HT1080 (cell line): ENCODE data around the gene LRP1B. TPM values are rescaled to one million over a fixed set of nuclear protein-coding genes. Genes with fewer than 3 reads are reported as not detected.
"Not testable (repeated sequence)": the region's sequence is repeated elsewhere in the genome, so short reads cannot be mapped to it uniquely, and the experiment has no call there.

ENCODE experiments used
- DNase-seq: peaks from one replicate; pipeline ENCODE4 v3.0.0-alpha.2; 2015; ENCODE audit warnings: low read depth
- total RNA-seq: library from RNA; depleted of rRNA; stranded (reverse); fragments of >200 nt; shearing (Covaris generic); gene quantifications from 2 replicates; pipeline ENCODE4 v1.2.3, GENCODE V29; 2014

The LRP1B gene
- total RNA-seq, 1 experiment from 2014 or later, result 0.05 TPM

DNA sequence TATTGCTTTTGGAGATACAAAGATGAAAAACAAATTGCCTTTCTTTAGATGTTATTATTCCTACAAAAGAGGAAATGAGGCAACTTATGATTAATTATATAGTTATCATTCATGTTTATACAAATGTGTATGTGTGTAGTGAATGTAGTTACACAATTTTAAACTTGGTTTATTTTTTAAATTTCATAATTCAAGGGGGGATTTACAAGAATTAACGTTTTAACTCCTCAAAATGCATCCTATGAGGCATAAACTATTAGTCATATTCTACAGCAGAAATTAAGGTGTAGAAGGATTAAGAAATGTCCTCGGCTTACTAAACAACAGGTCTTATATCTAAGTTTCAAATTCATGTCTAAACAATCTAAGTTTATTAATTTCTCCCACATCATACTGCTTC, 1545.8 kb downstream of the LRP1B start:
- no peak for DNase-seq

DNA sequence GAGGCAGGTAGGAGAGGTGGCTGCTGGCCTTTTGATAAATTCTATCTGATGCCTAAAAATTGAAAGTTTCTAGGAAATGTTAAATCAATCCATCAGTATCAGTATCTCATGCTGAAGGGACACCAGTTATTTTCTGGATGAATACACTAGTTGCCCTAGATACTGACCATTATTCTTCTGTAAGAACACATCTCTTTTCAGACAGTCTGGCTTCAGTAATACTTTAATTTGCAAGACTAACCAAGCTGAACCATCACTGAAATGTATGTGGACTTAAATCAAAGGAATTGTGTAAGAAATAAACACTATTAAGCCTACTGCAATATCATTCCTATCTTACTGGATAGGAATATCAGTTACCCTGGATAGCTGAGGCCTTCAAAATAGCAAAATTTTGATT, 1546.3 kb downstream of the LRP1B start:
- DNase-seq, result no peak

DNA sequence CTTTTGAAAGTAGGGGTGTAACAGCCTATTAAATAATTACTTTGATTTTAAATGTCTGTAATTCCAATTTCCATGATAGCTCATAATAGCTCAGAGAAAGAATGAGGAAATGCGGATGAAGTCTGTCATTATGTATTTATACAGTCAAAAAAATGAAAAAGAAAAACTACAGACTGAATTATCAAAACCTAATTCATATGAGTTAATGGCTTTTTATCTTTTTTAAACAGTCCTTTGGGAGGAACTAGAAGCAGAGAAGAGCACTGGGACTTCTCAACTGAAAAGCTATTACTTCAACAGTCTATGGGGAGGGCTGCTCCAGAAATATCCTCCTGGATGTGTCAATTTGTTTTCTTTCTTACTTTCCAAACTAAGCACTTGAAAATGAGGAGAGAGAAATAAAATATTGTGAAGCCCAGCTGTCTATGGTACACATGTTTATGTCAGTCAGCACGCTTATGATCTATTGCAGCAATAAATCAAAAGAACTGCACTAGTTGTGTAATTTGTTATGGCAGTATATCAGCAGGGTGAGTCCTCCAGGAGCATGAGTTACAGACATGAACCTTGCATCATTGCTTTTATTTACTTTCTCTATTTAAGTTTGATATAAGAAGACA, 1550.2 kb downstream of the LRP1B start:
- no peak for DNase-seq

DNA sequence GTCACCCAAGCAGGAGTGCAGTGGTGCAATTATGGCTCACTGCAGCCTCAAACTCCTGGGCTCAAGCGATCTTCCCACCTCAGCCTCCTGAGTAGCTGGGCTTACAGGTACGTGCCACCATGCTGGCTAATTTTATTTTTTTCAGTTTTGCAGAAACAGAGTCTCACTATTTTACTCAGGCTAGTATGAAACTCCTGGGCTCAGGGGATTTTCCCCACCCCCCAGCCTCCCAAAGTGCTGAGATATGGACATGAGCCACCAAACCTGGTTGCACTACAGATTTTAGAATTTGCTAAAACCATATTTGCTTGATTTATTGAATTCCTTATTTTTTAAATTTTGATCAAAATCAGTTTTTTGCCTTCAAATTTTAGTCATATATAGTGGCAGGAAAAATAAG, 1553.4 kb downstream of the LRP1B start:
- DNase-seq, result no peak

DNA sequence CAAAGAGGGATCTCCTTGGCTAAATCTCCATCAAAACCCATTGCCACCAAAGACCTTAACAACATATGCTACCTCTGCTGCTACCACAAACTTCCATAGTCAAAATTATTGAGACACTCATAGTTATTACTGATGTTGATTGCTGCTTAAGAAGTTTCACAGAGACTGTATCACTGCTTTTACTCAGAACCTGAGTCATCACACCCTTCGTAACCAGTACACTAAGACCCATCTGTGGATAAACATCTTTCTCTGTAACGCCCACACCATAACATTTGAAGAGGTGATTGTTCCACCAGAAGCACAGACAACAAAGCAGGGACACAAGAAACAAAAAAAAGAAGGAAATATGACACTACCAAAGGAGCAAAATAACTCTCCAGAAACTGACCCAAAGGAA, 1563.1 kb downstream of the LRP1B start:
- peak; percentile 8 for DNase-seq

DNA sequence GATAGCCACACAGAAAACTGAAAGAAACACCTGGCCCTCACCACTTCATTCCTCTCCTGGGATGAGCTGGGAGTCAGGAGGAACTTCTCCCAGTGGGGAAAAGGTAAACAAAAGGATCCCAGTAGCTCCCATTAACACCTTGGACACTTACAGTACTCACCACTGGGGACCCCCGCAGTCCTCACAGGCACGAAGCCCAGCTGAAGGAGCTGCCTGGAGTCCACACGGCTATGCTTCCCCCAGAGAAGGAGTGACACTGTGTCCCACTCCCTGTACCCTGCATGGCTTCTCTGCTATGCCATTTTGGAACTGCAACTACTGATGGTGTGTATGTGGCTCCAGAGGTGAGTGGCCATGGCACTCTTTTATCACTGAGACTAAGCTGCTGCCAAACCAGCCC, 1565.1 kb downstream of the LRP1B start:
- no peak for DNase-seq

DNA sequence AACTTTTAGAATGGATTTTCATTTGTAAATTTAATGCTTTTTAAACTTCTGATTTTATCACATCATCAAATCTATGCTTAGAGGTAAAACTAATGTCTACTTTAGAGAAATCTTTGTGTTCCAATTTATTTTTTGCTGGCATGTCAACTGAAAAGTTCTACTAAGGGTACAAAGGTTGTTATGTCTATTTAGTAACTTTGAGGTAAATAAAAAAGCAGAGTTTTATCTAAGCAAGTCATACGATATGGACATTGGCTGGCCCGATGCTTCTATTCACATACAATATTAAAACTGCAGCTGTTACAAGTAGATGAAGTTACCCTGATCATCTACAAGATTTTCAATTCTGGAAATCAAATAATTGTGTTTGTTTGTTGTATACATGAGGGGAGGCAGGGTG, 1575.1 kb downstream of the LRP1B start:
- no peak for DNase-seq

DNA sequence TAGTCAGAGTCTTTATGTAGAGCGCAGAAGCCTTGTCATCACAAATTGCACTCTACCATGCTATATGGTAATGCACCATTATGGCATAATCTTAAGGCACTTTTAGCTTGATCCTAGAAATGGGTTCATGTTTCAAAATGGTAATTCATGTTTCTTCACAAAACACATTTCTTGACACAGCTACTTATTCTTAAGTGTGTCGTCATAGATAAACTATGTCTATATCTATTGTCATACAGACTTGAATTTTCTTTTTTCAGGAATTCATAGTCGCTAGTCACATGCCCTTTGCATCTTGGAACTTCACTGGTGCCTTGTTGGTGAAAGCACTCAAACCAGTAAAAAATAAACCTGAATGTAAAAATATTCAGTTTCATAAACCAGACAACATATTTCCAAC, 1578.2 kb downstream of the LRP1B start:
- DNase-seq, result no peak

DNA sequence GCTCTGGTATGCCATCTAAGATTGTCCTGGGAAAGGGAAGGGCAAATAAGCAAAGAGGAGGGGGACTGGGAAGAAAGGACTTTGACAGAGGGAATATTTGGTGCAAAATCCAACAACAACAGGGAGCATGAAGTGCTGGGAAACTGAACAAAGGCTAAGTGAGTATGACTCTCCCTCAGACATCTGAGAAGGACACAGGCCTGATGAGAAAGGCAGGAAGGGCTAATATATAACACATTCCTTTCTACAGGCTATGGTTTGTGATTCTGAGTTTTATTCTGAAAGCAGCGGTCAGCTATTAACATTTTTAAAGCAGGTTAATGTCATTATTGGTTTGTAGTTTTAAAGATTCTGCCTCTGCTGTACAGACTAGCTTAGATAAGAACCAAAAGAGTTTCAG, 1579.5 kb downstream of the LRP1B start:
- DNase-seq, result no peak

DNA sequence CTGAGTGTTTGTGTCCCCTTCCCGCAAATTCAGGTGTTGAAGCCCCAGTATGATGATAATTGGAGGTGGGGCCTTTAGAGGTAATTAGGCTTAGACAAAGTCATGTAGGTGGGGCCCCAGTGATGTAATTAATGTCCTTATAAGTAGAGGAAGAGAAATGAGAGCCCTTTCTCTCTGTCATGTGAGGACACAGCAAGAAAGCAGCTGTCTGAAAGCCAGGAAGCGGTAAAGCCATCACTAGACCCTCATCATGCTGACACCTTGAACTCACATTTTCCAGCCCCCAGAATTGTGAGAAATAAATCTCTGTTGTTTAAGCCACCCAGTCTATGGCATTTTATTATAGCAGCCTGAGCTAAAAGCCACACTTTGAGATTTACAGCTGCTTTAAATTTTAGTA, 1580.0 kb downstream of the LRP1B start:
- DNase-seq, result no peak

DNA sequence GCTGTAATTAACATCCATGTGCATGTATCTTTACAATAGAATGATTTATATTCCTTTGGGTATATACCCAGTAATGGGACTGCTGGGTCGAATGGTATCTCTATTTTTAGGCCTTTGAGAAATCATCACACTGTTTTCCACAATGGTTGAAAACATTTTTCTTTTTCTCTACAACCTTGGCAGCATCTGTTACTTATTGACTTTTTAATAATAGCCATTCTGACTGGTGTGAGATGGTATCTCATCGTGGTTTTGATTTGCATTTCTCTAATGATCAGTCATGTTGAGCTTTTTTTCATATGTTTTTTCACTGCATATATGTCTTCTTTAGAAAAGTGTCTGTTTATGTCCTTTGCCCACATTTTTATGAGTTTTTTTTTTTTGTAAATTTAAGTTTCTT, 1586.0 kb downstream of the LRP1B start:
- not testable (repeated sequence) for DNase-seq

DNA sequence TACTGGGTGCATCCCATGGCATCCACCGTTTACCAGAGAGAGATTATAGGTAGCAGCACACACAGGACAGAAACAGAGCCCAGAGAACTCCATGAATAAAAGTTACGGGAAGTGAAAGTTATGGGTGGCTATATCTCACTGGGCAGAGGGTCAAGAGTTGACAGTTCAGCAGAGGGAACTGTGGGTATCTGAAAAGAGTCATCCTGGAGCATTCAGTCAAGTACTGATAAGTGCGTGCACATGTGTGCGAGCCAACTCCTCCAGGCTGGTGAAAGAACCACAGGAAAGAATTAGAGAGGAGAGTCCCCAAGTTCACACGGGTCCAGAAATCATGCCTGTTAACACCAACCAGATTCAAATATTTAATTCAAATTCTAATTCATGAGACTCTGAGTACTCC, 1588.2 kb downstream of the LRP1B start:
- no peak for DNase-seq

DNA sequence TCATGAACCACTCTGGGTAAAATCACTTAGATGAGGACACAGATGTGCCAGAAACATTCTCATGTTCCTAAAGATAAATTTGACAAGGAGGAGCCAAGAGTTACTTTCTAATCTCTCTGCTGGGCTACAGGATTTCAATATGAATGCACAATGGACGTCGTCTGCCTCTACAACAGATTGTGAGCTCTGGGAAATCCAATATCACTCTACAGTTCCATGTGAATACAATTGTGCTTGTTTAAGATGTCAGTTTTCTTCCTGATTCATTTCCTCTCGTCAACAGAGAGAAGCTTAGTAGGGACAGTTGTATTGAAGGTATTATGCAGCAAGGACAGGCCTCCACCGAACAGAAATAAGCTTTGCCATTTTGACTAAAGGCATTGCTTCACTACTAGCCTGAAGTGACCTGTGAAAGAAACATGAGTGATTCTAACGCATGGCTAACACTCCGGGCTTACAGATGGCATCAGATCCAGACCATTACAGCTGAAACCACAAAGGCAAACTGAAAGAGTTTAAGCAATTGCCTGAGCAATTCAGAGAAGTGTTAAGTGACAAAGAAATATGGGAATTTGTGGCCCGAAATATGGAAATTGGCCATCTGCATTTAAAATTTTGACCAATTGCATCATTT, 1591.5 kb downstream of the LRP1B start:
- DNase-seq, result peak; percentile 3

DNA sequence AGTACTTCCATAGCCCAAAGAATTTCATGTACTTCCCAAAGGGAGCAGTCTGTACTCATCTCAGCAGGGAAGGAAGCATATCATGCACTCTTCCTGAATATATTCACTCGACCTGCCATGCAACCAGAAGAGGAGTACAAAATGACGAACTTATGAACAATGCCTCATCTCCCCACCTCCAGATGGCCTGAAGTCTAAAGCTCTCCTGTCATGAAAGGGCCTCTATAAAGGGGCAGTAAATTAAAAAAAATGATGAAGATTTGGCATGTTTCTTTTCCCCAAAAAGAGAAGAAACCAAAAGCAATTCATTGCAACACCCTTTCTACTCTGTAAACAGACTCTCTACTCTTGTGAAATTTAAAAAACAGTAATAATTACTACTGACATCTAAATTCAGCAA, 1601.1 kb downstream of the LRP1B start:
- peak; percentile 34 for DNase-seq

DNA sequence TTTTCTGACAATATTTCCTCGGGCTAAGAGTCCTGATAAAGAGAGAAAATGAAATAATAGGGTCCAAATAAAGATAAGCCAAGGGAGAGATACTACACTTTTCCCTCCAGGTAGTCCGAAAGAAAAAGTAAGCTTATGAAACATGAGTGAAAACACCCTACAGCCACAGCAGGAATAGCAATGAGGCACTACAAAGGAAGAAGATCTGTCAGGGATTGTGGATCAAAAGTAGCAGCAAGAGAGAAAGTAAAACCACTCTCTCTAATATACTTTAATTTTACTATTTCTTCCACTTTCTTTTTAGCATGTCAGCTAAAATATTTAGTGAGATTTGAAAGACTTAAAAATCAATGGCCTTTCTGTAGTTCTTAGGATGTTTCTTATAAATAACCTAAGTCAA, 1601.8 kb downstream of the LRP1B start:
- DNase-seq, result peak; percentile 18

DNA sequence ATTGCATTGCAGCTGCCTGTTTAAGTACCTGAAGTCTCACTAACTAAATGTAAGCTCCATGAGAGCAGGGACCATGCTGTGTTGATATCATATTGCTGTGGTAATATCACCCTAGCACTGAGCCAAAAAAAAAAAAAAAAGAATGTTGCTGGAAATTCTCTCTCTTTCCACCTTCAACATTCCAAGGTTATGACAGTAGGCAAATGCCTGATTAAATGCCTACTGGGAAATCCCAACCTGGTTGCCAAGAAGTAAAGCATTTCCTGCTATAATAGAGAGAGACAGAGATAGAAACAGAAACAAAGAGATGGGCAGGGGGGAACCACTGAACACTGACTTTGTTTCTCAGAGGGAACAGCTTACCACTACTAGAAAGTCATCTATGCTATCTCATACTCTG, 1604.2 kb downstream of the LRP1B start:
- DNase-seq, result peak; percentile 81

DNA sequence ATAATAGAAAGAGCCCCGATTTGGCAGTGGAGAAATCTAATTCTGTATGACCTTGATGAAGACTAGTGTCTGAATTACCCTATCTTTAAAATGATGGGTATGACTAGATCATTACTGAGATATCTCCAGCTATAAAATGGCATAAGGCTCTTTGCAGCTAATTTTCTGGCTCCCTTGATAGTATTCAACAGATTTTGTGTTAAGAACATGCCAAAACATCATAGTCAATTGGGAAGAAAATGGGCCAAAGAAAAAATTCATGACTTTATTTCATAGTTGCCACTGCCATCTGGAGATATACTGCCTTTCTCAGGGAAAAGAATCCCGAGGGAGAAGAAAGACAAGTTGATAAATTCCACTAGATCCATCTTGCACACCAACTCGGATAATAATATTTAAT, 1618.7 kb downstream of the LRP1B start:
- DNase-seq, result no peak

DNA sequence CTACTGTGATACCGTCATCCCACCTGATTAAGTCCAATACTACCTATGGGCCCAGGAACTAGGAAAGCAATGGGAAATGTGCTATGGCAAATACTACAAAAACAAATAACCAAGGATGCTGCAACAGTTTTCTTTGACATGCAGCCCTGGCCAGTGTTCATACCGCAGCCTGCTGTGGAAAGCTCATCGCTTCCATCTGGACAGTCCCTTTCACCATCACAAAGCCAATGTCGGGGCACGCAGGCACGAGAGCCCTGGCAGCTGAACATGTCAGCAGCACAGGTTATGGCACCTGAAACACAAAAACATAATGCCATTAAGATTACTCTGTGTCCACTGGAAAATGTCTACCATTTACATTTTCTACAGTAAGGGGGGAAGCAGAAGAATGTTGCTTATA, 1621.1 kb downstream of the LRP1B start:
- DNase-seq, result no peak

DNA sequence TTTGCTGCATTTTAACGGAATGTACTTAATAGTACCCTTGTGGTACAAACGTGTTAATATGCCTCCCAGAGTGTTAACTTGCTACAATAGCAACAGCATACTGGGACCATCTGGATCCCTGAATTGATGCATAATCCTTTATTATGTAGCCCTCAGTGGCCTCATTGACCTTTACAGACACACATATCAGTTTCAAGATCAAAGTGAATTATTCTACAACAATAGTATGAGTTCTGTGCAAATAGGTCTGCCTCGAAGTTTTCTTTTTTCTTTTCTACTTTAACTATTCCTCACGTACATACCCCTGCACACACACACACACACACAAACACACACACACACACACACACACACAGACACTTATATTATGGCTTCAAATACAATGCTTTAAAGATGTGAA, 1622.1 kb downstream of the LRP1B start:
- DNase-seq, result no peak

DNA sequence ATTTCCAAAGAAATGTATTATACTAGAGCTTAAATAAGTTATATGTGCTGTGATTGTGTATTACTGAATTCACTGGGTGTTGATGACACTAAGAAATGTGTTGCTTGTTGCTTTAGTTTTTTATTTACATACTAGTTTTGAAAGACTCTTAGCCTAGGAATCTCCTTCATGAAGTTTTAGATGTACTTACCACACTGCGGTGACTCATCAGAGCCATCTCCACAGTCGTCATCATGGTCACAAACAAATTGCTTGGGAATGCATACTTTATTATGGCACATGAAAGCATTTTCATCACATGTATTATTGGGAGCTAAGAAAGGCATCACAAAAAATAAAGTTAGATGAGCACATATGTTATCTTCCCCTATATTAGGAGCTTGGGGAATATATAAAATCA, 1624.2 kb downstream of the LRP1B start:
- DNase-seq, result peak; percentile 49

DNA sequence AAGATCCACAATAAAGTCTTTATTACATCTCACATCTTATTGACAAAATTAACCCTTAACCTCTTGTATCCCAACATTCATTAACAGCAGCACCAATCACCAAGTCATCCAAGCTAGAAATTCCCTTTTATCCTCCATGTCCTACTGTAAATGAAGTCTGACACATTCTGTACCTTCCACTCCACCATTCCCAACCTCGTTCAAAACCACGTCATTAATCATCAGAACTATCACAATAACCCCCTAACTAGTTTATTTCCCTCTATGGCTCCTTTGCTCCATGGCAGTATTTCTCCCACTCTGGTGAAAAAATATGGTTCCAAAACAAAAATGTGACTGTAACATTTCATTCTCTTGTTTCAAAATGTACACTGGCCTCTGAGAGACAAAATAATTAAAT, 1626.2 kb downstream of the LRP1B start:
- DNase-seq, result no peak

DNA sequence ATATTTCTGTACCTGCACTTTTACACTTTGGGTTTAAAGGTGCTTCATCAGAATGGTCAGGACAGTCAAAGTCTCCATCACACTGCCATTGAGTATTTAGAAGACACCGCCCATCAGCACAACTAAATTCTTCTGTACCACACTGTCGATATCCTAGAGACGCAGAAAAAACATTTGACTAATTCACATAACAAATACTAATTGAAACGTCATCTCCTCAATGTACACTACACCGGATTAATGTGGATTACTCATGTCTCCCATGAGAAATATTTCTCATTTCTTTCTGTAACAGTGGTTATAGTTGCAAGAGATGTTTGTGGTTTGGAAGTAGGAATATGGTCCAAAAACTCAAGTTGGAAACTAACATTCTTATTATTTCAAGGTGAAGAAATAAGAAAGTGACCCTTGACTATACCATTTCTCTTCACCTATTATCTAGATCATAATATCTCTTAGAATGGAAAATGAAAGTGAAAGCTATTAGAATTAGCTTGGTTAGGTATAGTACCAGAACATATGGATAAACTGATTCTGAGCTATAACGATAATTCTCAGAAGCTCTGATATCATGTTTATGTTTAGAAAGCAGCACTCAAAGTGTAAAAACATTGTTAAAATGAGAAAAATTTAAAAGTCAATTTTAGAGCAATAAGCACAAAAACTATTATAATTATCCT, 1627.7 kb downstream of the LRP1B start:
- DNase-seq, result peak; percentile 75

DNA sequence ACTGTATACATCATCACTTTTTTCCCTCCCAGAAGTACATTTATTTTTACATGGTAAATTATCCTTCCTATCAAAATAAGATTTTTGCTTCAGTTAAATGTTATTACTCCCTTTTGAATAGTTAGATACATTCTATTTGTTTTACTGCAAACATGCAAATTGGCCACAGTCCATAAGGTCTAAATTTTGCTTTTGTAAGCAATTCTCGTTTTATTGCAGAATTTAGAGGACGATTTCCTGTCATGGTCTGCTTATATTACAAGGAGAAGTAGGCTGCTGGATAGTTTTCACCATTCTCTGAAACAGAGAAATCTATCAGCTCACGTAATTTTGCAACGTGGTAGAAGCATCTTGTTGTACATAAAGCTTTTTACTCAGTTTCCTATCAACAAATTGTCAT, 1632.5 kb downstream of the LRP1B start:
- no peak for DNase-seq
